ENCODE measurements around the gene DICER1. TPM values are rescaled to one million over a fixed set of nuclear protein-coding genes. Genes with fewer than 3 reads are reported as not detected.

Gene DICER1
- total RNA-seq, 1 donor from 2014 or later = 69.6 TPM

- Mint-ChIP-seq H3K4me1 (peaks cover 89% of the 10 kb centered on the region), H3K4me3 (no peak overlapping the region)
- intact Hi-C loops (cut with micrococcal nuclease) = no loop called here
Observed at GRCh38 chr14:95149441-95149840, 7.9 kb downstream of the DICER1 start.

GRCh38 chr14:95147597-95147996 lies 9.7 kb downstream of the DICER1 start:
- H3K27ac Mint-ChIP-seq = peak overlapping the region; percentile 22
- DNase-seq (no peak), ATAC-seq (ENCODE audit: low read depth) (peak; percentile 17)
- H3K27me3 Mint-ChIP-seq = no peaks in the 10 kb centered on the region
- ChIA-PET POLR2A (interaction anchor here (1.5 to 2.3 kb wide), 2 partner anchors 10 to 180 kb away, joined by 4 to 16 read pairs; partner anchors contain the start of gene DICER1), CTCF (interaction anchor here (0.5 kb wide), 1 partner anchor 150 kb away, joined by 3 read pairs; no protein-coding TSS in a partner anchor)
- H3K9me3 Mint-ChIP-seq = peaks cover 17% of the 10 kb centered on the region
- intact Hi-C loops (cut with micrococcal nuclease) = no loop called here
- H3K4me1 Mint-ChIP-seq = peaks cover 92% of the 10 kb centered on the region
- peak overlapping the region; percentile 35 for H3K4me3 Mint-ChIP-seq
- peaks cover 22% of the 10 kb centered on the region for H3K36me3 Mint-ChIP-seq (ENCODE audit: low read depth)
- TF ChIP-seq CTCF (IDR thresholded peaks at IDR 0.05) = no peak

More at GRCh38 chr14:95149441-95149840, 7.9 kb downstream of the DICER1 start:
- Mint-ChIP-seq H3K36me3 (ENCODE audit: low read depth) (peaks cover 22% of the 10 kb centered on the region), H3K27me3 (no peaks in the 10 kb centered on the region), H3K27ac (peak overlapping the region; percentile 16), H3K9me3 (peaks cover 17% of the 10 kb centered on the region)
- DNase-seq (no peak), ATAC-seq (ENCODE audit: low read depth) (no peak)
- POLR2A ChIA-PET = interaction anchor here (1.2 kb wide), 1 partner anchor 8 kb away, joined by 3 read pairs; no protein-coding TSS in a partner anchor
- CTCF ChIA-PET = no interaction called here
- TF ChIP-seq CTCF (IDR thresholded peaks at IDR 0.05) = no peak

GRCh38 chr14:95146079-95146771 lies 11.1 kb downstream of the DICER1 start:
- TF ChIP-seq CTCF (IDR thresholded peaks at IDR 0.05) = no peak
- intact Hi-C loops (cut with micrococcal nuclease) = no loop called here
- Mint-ChIP-seq H3K27me3 (no peaks in the 10 kb centered on the region), H3K27ac (peak overlapping the region; percentile 73), H3K4me3 (no peak overlapping the region), H3K36me3 (ENCODE audit: low read depth) (peaks cover 22% of the 10 kb centered on the region), H3K9me3 (peaks cover 17% of the 10 kb centered on the region), H3K4me1 (peaks cover 91% of the 10 kb centered on the region)
- POLR2A ChIA-PET = interaction anchor here (2.3 kb wide), 1 partner anchor 11 kb away, joined by 16 read pairs; the partner anchor contains the start of gene DICER1
- ATAC-seq (ENCODE audit: low read depth) (peak; percentile 51), DNase-seq (no peak)
- CTCF ChIA-PET = no interaction called here

- peaks cover 17% of the 10 kb centered on the region for H3K9me3 Mint-ChIP-seq
- H3K36me3 Mint-ChIP-seq (ENCODE audit: low read depth) = peaks cover 22% of the 10 kb centered on the region
- no peak for DNase-seq
- no peaks in the 10 kb centered on the region for H3K27me3 Mint-ChIP-seq
- no peak for ATAC-seq (ENCODE audit: low read depth)
- intact Hi-C loops (cut with micrococcal nuclease) = loop anchor here (1.0 to 5.0 kb wide), 3 partner anchors 12 to 217 kb away; partner anchors contain the start of gene DICER1
- H3K4me1 Mint-ChIP-seq = peaks cover 90% of the 10 kb centered on the region
- TF ChIP-seq CTCF (IDR thresholded peaks at IDR 0.05) = no peak
- POLR2A ChIA-PET = no interaction called here
- H3K4me3 Mint-ChIP-seq = no peak overlapping the region
- CTCF ChIA-PET = no interaction called here
- peak overlapping the region; percentile 69 for H3K27ac Mint-ChIP-seq
Observed at GRCh38 chr14:95144849-95145248, 12.5 kb downstream of the DICER1 start.

Data from activated B cell treated with CpG ODN at 0.5 μM for 24 hours (primary cell).